Ascending aorta (tissue), 2 donors: ENCODE data around the gene MYBBP1A. TPM values are rescaled to one million over a fixed set of nuclear protein-coding genes. Genes with fewer than 3 reads are reported as not detected.

Experiments used
- DNase-seq, 2 donors: peaks; one replicate each; pipeline ENCODE4 v3.0.0-alpha.2; 2019; ENCODE audit warnings: low spot score in 2 of 2
- H3K27ac ChIP-seq, 2 donors: fragments of 200-600 bp; sonication (generic); one replicate each; pipeline ENCODE4 v1.5.1; 2016 to 2017; ENCODE audit warnings: mild to moderate bottlenecking in 1 of 2
- H3K27me3 ChIP-seq: fragments of 200-600 bp; sonication (generic); one replicate; pipeline ENCODE4 v1.5.1; 2017
- H3K36me3 ChIP-seq, 2 donors: fragments of 200-600 bp; sonication (generic); one replicate each; pipeline ENCODE4 v1.5.1; 2016
- H3K4me1 ChIP-seq, 2 donors: fragments of 200-600 bp; sonication (generic); one replicate each; pipeline ENCODE4 v1.5.1; 2016 to 2017; ENCODE audit warnings: mild to moderate bottlenecking in 1 of 2
- H3K4me3 ChIP-seq, 2 donors: fragments of 200-600 bp; sonication (generic); one replicate each; pipeline ENCODE4 v1.5.1; 2016 to 2017; ENCODE audit warnings: mild to moderate bottlenecking in 1 of 2
- H3K9me3 ChIP-seq, 2 donors: fragments of 200-600 bp; sonication (generic); one replicate each; pipeline ENCODE4 v1.5.1; 2016
- intact Hi-C: fragments of 100-400 bp; cut with DNase I; formaldehyde crosslinking; loops from one replicate; pipeline ENCODE4 v1.15.1; 2023
- total RNA-seq: library from RNA; depleted of rRNA; stranded (reverse); fragments of >200 nt; gene quantifications from one replicate; pipeline ENCODE4 v1.1.0, GENCODE V29; 2016
- TF ChIP-seq, protein P1 (sequence below), 3 experiments: fragments of 200-600 bp in 2 of 3; fragments of 450-650 bp in 1 of 3; sonication (generic) in 2 of 3; IDR thresholded peaks; one replicate each; pipeline ENCODE4 v1.5.1; 2016 to 2019; ENCODE audit warnings: antibody characterized with exemption in 3 of 3, mild to moderate bottlenecking in 1 of 3, moderate library complexity in 1 of 3

The MYBBP1A gene
- total RNA-seq, 1 donor from 2014 or later = 94.5 TPM

GRCh38 chr17:4554441-4554996 lies 665 bp downstream of the MYBBP1A start:
- peak overlapping the region; percentile 71 to 86 for H3K4me3 ChIP-seq
- no peak for DNase-seq
- no peaks in the 10 kb centered on the region for H3K9me3 ChIP-seq
- peaks cover 8 to 12% of the 10 kb centered on the region in 2 donors for H3K4me1 ChIP-seq
- no peaks in the 10 kb centered on the region for H3K27me3 ChIP-seq
- H3K36me3 ChIP-seq = peaks cover 29 to 43% of the 10 kb centered on the region in 2 donors
- intact Hi-C loops = loop anchor here (2.0 to 10.0 kb wide), 3 partner anchors 44 to 830 kb away; partner anchors contain the start of gene HASPIN
- TF ChIP-seq, protein P1, sequence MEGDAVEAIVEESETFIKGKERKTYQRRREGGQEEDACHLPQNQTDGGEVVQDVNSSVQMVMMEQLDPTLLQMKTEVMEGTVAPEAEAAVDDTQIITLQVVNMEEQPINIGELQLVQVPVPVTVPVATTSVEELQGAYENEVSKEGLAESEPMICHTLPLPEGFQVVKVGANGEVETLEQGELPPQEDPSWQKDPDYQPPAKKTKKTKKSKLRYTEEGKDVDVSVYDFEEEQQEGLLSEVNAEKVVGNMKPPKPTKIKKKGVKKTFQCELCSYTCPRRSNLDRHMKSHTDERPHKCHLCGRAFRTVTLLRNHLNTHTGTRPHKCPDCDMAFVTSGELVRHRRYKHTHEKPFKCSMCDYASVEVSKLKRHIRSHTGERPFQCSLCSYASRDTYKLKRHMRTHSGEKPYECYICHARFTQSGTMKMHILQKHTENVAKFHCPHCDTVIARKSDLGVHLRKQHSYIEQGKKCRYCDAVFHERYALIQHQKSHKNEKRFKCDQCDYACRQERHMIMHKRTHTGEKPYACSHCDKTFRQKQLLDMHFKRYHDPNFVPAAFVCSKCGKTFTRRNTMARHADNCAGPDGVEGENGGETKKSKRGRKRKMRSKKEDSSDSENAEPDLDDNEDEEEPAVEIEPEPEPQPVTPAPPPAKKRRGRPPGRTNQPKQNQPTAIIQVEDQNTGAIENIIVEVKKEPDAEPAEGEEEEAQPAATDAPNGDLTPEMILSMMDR (IDR thresholded peaks at IDR 0.05) = no peak
- H3K27ac ChIP-seq = peak overlapping the region; percentile 76 to 85

DNA sequence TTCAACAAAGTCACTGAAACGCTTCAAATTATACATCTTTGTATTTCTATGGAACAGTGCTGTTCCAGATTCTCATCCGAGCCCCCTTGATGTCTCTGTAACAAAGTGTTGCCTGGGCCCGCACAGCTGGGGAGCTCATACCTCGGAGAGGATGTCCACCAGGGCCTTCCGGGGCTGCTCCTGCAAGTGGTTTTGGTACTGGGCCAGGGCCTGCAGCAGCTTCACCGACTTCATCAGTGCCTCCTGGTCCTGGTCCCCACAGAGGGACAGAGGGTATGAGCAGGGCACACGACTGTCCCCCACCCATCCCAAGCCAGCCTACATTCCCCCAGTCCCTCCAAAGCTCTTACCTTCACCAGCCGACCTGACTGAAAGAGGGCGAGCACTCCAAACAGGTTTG lies 1.5 kb downstream of the MYBBP1A start:
- no peaks in the 10 kb centered on the region for H3K27me3 ChIP-seq
- TF ChIP-seq, protein P1 (IDR thresholded peaks at IDR 0.05) = no peak
- DNase-seq = no peak
- peak overlapping the region in 1 of 2 donors; percentile 86 for H3K4me3 ChIP-seq
- H3K4me1 ChIP-seq = peaks cover 8 to 12% of the 10 kb centered on the region in 2 donors
- H3K9me3 ChIP-seq = no peaks in the 10 kb centered on the region
- peaks cover 38 to 52% of the 10 kb centered on the region in 2 donors for H3K36me3 ChIP-seq
- no peak overlapping the region for H3K27ac ChIP-seq
- intact Hi-C loops = loop anchor here (2.0 to 10.0 kb wide), 3 partner anchors 43 to 829 kb away; partner anchors contain the start of gene HASPIN

DNA sequence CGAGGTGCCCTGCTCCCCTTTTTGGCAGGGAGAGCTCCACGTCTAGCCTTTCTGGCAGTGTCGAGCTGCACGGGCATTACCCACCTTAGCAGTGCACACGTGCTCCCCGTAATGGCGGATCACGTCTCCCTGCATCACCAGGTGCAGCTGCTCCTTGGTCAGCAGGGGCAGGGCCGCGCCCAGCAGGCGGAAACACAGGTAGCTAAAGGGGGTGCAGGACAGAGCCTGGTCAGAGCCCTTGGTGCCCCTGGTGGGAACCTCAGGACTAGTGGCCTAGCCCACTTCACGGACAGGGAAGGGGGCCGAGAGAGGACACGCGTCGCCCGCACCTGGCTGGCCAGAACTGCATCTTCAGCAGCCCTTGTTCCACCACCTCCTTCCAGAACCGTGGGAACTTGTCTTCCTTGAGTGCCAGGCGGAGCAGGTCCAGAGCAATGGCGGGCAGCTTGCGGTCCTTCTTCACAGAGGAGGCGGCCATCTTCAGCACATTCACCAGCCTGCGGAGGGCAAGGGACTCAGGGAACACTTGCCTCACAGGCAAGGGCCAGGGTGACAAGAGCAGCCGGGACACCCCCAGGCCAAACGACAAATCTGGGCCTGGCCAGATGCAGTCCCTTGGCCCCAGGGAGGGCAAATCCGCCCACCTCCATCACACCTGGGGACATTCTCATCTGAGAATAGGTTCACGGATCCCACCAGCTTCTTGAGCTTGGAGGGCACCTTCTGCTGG lies 3.2 kb downstream of the MYBBP1A start:
- Histone ChIP-seq H3K27me3 (no peaks in the 10 kb centered on the region), H3K27ac (no peak overlapping the region), H3K4me1 (peaks cover 8 to 12% of the 10 kb centered on the region in 2 donors), H3K36me3 (peaks cover 52 to 69% of the 10 kb centered on the region in 2 donors), H3K9me3 (no peaks in the 10 kb centered on the region), H3K4me3 (no peak overlapping the region)
- DNase-seq = no peak
- intact Hi-C loops = loop anchor here (10.0 kb wide), 2 partner anchors 347 to 827 kb away; partner anchors contain the start of gene HASPIN
- TF ChIP-seq, protein P1 (IDR thresholded peaks at IDR 0.05) = no peak

- Histone ChIP-seq H3K27ac (no peak overlapping the region), H3K27me3 (no peaks in the 10 kb centered on the region), H3K4me3 (no peak overlapping the region), H3K36me3 (peaks cover 58 to 75% of the 10 kb centered on the region in 2 donors), H3K9me3 (no peaks in the 10 kb centered on the region), H3K4me1 (peaks cover 8 to 11% of the 10 kb centered on the region in 2 donors)
- TF ChIP-seq, protein P1 (IDR thresholded peaks at IDR 0.05) = no peak
- intact Hi-C loops = loop anchor here (10.0 kb wide), 2 partner anchors 346 to 826 kb away; partner anchors contain the start of gene HASPIN
- no peak for DNase-seq
Observed at GRCh38 chr17:4551141-4551540, 4.0 kb downstream of the MYBBP1A start.

- H3K27me3 ChIP-seq = no peaks in the 10 kb centered on the region
- no peak for DNase-seq
- H3K4me3 ChIP-seq = no peak overlapping the region
- peaks cover 58 to 81% of the 10 kb centered on the region in 2 donors for H3K36me3 ChIP-seq
- TF ChIP-seq, protein P1 (IDR thresholded peaks at IDR 0.05) = no peak
- H3K4me1 ChIP-seq = peaks cover 7 to 8% of the 10 kb centered on the region in 2 donors
- H3K27ac ChIP-seq = no peak overlapping the region
- intact Hi-C loops = loop anchor here (10.0 kb wide), 2 partner anchors 346 to 826 kb away; partner anchors contain the start of gene HASPIN
- H3K9me3 ChIP-seq = no peaks in the 10 kb centered on the region
Observed at GRCh38 chr17:4550534-4551039, 4.6 kb downstream of the MYBBP1A start.
